Left kidney (tissue), 2 donors: ENCODE data around the gene G6PD. TPM values are rescaled to one million over a fixed set of nuclear protein-coding genes. Genes with fewer than 3 reads are reported as not detected.

Source experiments
- DNase-seq: peaks from one replicate; pipeline ENCODE4 v3.0.0-alpha.2; 2013
- polyA plus RNA-seq: library from polyadenylated mRNA; unstranded; fragments of 120-200 nt; gene quantifications from one replicate; pipeline ENCODE4 v1.2.1, GENCODE V29; 2013; ENCODE audit not compliant: insufficient read length

G6PD gene
- polyA plus RNA-seq, 1 donor: 41.7 TPM

- DNase-seq: no peak
Observed at GRCh38 chrX:154487518-154488290, 58.9 kb downstream of the G6PD start.

- peak; percentile 70 for DNase-seq
Observed at GRCh38 chrX:154486396-154487207, 60.0 kb downstream of the G6PD start, which contains the start of gene UBL4A. Gene UBL4A (minus strand): TSS chrX:154486615. CDS start chrX:154486584, 31 bp downstream.

DNA sequence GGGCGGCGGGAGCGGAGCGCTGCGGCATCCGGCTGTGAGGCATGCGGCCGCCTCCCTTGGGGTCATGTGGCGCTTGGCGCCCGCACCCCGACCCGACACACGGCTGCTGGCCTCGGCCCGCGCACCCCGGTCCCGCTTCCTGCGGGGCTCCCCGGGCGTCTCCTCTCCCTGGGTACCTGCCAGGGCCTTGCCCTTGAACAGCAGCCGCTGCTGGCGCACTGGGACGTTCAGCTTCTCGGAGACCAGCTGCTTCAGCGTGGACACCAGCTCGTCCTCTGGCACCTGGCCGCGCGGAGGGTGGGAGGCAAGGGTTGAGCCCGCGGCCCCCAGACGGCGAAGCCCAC lies 60.6 kb downstream of the G6PD start:
- no peak for DNase-seq

DNA sequence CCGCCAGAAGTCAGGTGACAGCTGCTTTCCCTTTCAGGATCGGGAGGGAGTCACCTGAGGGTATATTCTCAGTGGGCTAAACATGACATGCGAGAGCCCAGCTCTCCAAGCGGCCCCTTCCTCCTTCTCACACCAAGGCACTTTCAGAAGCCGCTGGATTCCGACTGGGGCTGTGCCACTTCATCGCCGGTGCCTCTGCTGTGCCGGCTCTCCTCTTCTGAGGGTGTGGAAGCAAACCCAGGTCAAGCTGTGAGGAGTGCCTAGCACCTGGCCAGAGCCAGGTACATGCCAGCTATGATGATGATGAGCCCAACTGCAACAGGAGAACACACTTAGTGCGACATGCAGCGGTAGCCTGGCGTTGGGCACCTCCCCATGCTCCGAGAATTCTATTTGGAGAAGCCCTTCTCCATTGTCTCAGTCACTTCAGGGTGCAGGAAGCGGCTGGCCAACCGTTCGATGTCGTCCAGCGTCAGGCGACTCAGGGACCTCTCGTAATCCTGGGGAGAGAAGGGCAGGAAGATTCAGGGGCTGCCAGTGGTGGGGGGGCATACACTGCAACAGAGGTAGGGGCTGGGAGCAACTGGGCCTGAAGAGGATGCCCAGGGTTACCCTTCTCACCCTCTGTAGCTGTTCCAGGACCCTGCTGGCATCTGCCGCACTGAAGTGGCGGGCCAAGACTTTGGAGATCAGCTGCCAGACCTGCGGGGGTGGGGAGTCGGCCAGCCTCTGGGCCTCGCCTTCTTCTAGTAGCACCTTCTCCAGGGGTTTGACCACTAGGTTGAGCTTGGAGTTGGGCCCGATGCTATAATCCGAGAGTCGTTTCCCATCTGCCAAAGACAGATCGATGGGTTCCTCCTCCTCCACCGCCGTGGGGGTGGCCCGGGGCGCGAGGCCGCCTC lies 61.2 kb downstream of the G6PD start:
- DNase-seq: no peak

DNA sequence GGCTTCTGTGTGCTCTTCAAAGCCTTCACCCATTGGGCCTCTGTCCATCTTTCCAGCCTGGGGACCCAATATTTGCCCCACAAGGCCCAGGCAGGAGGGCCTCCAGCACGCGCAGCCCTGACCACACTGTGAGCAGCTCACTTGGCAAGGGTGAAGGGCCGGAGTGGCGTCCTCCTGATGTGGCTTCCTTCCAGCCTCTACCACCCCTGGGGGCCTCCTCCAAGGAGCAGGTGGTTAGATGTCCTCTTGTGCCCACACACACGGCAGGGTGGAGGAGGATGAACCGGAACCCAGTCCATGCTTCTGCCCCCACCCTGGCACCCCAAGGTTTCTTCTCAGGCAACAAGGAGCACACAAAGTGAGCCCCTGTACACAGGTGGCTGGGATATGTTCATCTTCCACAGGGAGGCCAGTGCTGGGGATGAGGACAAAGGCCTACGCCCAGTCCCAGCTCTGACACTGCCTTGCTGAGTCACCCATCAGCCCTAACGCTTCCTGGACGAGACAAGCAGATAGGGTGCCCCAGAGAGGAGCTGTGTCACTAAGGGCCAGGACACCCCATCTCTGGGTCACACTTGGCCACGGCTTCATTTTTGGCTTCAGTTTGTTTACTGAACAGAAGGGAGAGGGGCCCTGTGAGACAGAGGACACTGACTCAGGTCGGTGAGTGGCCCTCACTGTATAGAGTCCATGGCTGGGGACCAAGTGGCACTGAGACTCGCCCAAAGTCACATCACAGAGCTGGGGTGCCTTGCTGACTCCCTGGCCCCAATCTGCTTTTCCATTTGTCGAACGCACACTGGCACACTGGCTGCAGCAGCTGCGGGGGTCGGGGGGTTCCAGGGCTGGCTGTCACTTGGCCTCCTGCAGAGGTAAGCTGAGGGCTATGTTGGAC lies 62.1 kb downstream of the G6PD start:
- no peak for DNase-seq

GRCh38 chrX:154483325-154483724 lies 63.3 kb downstream of the G6PD start:
- no peak for DNase-seq

- DNase-seq: no peak
Observed at GRCh38 chrX:154482786-154483185, 63.9 kb downstream of the G6PD start.

- DNase-seq: no peak
Observed at GRCh38 chrX:154481911-154482601, 64.6 kb downstream of the G6PD start.

Other genes starting within 250 kb of the G6PD start
- 416 TPM for gene FLNA, start 172.2 kb downstream of the G6PD start, polyA plus RNA-seq
- gene EMD, start 167.6 kb downstream of the G6PD start, polyA plus RNA-seq: 68.2 TPM
- 2,735 TPM for gene RPL10, start 148.5 kb downstream of the G6PD start, polyA plus RNA-seq
- 13.1 TPM for gene DNASE1L1, start 137.6 kb downstream of the G6PD start, polyA plus RNA-seq
- 39.1 TPM for gene TAFAZZIN, start 135.3 kb downstream of the G6PD start, polyA plus RNA-seq
- 140 TPM for gene ATP6AP1, start 118.2 kb downstream of the G6PD start, polyA plus RNA-seq
- gene GDI1, start 109.7 kb downstream of the G6PD start, polyA plus RNA-seq: 126 TPM
- 49.6 TPM for gene FAM50A, start 102.7 kb downstream of the G6PD start, polyA plus RNA-seq
- 60.5 TPM for gene PLXNA3, start 88.6 kb downstream of the G6PD start, polyA plus RNA-seq
- 8.9 TPM for gene LAGE3, start 67.6 kb downstream of the G6PD start, polyA plus RNA-seq
- gene UBL4A, start 60.2 kb downstream of the G6PD start, polyA plus RNA-seq: 24.5 TPM
- 15.2 TPM for gene SLC10A3, start 56.2 kb downstream of the G6PD start, polyA plus RNA-seq
- gene FAM3A, start 30.6 kb downstream of the G6PD start, polyA plus RNA-seq: 28.7 TPM
- gene IKBKG, start 774 bp upstream of the G6PD start, polyA plus RNA-seq: 14.0 TPM
- not detected for gene CTAG1A, start 38.3 kb upstream of the G6PD start, polyA plus RNA-seq
- not detected for gene CTAG1B, start 72.4 kb upstream of the G6PD start, polyA plus RNA-seq
- gene CTAG2, start 106.7 kb upstream of the G6PD start, polyA plus RNA-seq: not detected
- 2.5 TPM for gene GAB3, start 204.2 kb upstream of the G6PD start, polyA plus RNA-seq
- 75.6 TPM for gene DKC1, start 216.0 kb upstream of the G6PD start, polyA plus RNA-seq